D341Med (cell line): ENCODE measurements around the gene CAD.

Experiments
- DNase-seq: peaks from one replicate; pipeline ENCODE4 v3.0.0; 2012; ENCODE audit warnings: low spot score

CAD gene

DNA sequence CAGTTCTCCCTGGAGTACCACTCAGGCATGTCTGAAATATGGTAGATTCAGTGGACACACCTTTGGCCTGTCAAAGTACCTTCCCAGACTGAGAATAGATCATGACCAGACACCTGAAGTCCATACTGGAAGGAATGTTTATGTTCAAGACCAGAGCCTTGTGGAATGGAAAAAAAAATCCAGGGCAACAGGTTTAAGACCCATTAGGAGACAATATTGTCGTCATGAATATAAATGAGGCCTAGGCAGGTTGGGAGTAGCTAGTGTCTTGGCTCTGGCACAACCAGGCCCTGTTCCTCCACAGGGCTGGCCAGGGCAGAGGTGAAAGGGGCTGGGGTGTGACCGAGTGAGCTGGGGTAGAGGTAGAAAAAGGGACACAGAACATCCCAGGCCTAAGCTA, 18.5 kb upstream of the CAD start:
- DNase-seq: no peak

DNA sequence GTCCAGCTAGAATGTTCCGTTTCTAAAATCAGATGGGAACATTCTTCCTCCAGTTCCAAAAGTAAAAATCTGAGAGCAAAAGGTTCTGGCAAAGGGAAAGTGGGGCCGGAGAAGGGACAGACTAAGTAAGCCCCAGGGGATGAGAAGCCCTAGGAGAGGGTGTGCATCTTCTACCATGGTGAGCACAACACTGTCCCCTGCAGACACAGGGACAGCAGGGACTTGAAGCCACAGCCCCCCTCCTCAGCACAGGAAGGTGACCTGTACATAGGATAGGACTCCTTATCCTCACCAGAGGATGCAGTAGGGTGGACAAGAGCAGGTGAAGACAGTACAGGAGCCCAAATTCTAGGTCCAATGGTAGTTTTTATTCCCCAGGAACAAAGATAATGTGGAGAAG, 17.9 kb upstream of the CAD start:
- no peak for DNase-seq

DNA sequence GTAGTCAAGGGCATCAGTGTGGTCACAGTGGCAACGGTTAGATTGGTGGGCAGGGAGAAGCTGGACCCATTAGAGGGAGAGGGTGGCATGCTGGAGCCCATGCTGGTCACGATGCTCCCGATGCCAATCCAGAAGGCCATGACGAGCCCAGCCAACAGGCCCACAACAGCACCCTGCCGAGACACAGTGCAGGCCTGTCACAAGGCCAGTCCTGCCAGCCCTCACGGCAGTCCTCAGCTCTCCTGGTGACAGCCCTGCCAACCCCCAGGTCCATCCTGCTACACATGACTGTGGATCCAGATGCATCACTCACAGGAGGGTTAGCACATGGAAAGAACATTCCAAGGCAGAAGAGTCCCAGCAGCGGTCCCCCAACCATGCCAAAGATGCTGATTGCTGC, 15.5 kb upstream of the CAD start:
- no peak for DNase-seq

DNA sequence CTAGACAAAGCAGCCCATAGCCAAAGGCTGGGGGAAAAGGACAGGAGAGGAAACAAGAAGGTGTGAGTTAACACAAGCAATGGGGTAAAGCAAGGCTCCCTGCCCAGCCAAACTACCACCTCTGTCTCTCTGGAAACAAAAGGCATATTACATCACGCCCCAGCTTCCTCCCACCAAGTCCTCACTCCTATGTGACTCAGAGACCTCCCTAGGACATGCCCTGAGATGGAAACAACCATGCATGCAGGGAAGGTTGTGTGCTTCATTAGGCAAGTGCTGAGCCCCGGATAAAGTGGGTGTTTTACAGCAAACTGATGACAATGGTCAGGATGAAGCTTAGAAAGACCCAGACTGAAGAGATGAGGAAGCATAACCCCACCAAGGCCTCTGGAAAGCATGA, 14.3 kb upstream of the CAD start:
- no peak for DNase-seq

DNA sequence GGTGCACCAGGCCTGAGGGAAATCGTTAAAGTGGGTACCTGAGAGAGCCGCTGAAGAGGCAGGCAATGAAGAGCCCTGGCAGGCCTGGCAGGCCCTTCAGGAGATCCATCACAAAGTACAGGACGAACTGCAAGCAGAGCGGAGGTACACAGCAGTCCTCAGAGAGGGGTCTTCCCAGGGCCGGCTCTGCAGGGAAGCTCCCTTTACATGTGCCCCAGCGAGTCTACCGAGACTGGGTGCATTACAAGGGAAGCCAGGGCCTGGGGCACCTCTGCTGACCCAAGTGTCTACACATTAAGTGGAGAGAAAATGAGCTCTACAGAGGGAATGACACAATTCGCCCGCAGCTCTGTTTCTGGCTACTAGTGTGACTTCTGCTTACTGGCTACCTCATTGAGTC, 13.4 kb upstream of the CAD start:
- no peak for DNase-seq

DNA sequence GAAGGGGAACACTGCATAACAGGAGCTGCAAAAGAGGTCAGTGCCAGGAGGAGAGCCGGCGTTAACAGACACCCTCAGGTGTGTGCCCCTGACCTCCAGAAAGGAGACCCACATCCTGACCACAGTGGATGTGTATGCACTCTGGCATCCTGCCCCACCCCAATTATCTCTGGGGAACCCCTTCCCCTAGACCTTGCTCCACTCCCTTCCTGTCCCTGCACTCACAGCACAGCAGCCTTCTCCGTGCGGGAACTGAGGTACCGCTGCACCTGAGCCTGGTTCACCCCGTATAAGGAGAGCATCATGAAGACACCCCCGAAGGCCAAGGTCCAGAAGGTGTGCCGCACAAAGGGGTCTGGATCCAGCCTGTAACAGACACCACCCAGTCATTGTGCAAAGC, 12.6 kb upstream of the CAD start:
- DNase-seq: no peak

DNA sequence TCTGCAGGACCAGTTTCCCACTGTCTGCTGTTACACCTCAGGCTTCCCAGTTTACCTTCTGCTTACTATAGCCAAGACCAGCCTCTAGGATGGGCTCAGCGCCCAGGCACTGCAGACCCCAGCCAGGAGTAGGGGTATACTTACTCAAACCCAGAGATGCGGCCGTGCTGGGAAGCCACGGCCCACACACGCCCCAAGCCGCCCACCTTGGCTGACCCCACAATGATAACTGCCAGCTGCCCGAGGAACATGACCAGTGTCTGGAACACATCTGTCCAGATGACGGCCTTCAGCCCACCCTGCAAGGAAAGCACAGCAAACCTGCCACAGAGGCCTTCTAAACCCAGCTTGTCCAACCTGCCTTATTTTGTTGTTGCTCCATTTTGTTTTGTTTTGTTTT, 12.0 kb upstream of the CAD start:
- no peak for DNase-seq

DNA sequence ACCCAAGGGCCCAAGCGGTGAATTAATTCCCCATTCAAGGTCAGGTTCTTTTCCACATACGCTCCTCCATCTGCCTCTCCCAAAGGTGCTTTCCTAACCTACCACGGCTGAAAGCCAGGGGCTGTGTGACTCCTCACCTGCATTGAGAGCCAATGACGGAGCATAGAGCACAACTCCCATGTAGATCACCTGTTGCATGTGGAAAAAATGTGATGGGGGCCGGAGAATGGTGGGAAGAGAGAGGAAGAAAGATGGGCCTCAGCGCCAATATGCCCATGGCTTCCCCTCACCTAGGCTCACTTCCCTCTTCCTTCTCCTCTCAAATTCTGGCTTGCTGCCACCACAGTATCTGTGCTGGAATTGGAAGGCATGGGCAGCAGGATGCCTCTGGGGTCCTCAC, 10.8 kb upstream of the CAD start:
- no peak for DNase-seq

DNA sequence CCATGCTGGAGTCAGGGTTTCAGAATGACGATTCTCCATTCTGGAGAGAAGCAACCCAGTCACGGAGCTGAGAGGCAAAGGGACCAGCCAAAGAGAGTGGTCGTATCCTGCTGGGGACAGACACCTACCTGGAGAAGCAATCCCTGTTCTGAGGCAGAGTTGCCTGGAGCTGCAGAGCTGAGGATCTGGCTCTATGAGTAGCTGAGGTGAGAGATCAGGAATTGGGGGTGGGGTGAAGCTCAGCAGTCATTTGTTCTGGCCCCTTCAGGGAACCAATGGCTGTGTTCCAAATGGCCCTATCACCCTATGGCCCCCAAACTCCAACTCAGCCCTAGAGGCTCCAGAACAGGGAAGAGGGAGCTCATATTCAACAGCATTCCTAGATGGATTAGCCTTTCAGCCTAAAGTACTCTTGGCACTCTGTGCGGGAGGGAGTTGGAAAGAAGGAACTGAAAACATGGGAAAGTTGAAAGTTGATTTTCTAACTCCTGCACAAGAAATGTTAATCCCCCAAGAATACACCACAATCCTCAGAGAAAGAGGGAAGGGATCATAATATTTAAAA, 8.6 kb upstream of the CAD start:
- no peak for DNase-seq

DNA sequence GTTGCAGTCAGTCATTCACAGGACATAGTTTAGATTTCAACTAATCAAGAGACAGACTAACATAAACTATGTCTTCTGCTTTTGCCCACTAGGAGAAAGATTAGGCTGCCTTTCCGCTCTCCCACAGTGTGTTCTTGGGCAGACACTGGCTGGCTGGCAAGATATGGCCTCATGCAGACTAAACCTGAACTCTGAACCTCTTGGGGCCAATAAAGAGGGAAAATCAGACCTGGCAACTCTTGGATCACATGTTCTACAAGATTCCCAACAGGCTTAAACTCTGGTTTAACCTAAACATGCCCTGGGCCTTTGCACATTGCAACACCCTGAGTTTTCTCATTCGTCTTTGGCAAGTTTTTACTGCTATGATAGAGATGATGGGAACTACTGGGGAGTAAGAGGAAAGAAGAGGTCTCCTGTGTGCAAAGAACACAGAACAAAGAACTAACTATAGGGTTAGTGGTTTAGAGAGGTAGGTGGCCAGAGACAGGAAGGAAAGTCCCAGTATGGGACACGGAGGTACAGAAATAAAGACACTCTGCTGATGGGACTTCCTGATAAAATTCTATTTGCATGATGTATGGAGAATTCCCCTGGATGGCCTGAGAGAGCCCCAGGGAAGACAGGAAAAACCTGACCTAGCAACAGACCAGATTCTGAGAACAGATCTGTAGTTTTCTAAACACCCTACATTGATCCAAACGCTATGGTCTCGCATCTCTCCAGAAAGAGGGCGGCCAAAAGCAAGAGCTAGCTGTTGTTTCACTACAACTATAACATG, 7.4 kb upstream of the CAD start:
- no peak for DNase-seq

DNA sequence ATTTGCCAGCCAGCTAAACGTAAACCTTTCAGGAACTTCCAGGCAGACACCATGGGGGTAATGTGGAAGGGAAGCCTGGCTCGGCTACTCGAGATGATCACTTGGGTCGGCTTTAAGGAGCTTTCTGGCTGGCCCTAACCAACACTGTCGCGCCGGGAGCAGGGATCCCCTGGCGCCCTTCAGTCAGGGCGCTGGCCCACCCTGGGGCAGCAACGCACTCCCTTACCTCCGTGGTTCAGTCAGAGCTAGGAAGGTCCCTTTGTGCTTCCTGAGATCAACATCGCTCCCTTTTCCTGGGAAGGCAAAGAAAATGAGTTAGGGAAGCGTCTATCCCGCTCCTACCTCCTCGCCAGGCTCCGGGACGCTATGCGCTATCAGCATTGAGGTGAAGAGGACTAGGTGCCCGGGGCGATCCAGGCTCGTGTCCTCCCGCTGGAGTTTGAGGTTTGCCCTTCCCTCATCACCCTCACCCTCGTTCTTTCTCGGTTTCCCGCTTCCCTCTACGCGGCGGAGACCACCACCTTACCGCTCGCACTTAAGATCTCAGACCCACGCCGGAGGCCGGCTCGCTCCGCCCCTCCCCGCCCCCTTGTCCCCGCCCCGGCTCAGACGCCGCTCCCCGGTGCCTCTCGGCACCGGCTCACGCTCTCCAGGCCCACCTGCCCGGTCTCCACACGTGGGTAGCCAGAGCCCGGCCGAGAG, 5.8 kb upstream of the CAD start:
- peak; percentile 93 for DNase-seq

DNA sequence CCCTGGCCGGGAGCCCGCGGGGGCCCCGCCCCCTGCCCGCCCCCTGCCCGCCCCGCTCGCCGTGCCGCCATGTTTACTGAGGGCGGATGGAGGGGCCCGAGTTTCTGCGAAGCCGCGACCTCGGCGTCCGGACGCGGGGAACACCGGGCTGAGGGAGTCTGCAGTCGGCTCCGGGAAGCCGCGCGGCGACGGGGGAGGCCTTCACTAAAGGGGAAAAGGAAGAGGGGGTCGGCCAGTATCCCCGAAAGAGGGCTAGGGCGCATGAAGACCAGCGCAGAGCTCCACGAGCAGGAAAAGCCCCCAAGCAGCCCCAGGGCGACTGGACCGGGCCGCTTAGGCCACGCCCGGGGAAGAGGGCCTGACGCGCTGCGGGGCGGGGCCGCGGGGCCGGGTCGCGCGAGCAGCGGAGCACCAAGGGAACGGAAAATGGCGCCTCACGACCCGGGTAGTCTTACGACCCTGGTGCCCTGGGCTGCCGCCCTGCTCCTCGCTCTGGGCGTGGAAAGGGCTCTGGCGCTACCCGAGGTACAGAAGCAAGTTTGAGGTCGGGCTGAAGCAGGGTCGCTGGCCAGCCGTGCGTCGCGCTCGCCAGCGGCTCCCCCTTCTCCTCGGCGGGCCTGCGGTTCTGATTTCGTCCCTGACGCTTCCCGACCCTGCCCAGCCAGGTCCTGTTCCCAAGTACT, 5.1 kb upstream of the CAD start, which contains the start of the genes ATRAID and SLC5A6:
TSS of gene ATRAID (plus strand) at position 99 of the 683 bp plus-strand sequence. CDS start at position 427, 328 bp downstream.
TSS of gene SLC5A6 (minus strand) at position 326 of the 683 bp plus-strand sequence. CDS start 4,618 bp downstream, outside the sequence.
- DNase-seq: peak; percentile 93

DNA sequence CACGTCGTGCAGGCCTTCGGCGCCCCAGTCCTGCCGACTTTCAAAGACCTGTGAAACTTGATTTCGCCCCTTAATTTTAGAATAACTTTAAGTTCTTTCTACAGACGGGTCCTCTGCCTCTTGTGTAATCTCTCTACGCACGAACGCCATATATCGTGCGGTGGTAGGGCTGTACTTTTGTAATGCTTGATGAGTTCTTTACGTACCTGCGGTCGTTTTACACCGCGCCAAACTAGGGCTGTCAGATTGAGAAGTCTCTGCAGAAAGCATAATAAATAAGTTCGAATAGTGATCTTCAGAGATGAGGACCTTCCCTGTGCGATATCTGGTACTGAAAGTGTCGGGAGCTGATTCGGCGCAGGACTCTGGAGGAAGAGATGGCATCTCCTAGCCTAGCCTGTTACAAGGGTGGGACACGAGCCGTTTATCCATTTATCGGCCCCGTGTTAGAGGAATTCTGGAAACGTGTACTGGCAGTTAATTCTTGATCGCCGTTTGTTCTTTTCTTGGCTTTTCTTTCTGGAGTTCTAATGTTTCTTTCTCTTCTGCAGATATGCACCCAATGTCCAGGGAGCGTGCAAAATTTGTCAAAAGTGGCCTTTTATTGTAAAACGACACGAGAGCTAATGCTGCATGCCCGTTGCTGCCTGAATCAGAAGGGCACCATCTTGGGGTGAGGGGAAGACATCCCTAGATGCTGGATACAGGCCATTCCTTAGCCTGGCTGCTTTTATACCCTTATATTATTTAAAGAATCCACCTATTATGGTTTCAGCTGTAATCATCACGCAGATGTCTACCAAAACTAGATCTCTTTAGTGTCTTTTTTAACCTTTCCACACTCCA, 4.3 kb upstream of the CAD start:
- DNase-seq: no peak

DNA sequence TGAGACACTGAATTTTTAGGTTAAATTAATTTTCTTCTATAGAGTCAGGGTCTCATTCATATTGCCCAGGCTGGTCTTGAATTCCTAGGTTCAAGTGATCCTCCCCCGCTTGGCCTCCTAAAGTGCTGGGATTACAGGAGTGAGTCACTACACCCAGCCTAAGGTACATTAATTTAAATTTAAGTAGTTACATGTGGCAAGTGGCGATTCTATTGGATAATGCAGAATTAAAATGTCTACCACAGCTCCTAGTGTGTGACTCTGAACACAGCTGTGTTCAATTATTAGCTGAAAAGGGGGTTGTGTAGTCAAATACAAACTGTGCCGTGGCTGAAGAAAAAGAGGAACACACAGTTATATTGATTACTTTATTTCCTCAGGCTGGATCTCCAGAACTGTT, 2.2 kb upstream of the CAD start:
- no peak for DNase-seq

DNA sequence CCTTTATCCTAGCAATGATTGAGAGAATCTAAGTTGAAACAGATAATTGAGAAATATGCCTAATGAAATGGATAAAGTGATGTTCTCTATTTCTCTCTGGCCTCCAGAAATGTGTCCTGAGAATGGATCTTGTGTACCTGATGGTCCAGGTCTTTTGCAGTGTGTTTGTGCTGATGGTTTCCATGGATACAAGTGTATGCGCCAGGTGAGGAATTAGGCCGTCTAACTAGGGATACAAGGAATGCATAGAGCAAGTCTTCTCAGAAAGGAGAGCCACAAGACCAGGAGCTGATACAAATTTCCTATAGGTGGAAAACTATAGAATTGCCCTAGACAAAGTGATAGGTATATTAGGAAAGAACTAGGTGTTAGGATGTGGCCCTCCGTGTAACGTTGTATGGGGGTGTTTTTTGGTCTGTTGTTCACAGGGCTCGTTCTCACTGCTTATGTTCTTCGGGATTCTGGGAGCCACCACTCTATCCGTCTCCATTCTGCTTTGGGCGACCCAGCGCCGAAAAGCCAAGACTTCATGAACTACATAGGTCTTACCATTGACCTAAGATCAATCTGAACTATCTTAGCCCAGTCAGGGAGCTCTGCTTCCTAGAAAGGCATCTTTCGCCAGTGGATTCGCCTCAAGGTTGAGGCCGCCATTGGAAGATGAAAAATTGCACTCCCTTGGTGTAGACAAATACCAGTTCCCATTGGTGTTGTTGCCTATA, 592 bp upstream of the CAD start:
- DNase-seq: no peak

DNA sequence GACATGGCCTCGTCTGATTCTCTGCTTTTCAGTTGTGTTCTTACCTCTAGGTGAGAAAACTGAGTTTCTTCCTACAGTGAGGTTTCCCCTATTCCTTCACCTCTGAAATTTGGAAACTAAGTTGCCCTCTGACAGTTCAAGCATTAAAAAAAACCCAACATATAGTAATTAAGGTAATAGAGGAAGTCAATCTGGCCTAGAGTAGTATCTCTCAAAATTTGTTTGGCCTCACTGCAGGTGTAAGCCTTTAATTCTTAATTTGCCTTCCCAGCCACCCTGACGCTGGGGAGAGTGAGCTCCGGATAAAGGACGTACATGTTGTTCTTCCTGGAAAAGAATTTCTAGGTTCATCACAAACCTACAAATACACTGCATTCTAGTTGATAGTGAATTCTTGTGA, 1.4 kb downstream of the CAD start:
- no peak for DNase-seq

DNA sequence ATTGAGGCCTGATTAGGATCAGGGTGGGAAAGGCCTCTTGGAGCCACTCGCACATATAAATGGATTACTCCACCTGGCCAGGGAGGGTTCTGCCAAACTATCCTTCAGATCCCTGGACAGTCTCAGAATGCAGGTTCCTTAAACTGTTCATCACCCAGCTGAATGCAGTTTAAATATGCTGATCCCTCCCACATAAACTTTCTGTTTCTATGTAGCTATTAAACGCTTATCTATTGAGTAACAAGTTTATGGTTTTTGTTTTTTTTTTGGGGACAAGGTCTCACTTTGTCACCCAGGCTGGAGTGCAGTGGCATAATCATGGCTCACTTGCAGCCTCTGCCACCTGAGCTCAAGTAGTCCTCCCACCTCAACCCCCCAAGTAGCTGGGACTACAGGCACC, 1.9 kb downstream of the CAD start:
- DNase-seq: no peak

DNA sequence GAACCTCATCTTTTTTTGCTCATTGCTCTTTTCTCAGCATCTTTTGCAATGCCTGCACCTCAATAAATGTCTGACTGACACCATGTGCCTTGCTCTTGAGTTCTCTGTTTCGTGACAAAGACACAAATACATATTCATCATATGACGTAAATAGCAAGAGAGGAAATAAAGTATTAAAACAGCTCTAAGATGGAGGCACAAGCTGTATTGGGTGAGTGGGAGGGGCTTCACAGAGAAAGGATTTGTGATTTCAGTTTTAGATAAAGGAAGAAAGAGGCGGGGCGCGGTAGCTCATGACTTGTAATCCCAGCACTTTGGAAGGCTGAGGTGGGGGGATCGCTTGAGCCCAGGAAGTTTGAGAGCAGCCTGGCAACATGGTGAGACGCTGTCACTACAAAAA, 2.9 kb downstream of the CAD start:
- DNase-seq: no peak

DNA sequence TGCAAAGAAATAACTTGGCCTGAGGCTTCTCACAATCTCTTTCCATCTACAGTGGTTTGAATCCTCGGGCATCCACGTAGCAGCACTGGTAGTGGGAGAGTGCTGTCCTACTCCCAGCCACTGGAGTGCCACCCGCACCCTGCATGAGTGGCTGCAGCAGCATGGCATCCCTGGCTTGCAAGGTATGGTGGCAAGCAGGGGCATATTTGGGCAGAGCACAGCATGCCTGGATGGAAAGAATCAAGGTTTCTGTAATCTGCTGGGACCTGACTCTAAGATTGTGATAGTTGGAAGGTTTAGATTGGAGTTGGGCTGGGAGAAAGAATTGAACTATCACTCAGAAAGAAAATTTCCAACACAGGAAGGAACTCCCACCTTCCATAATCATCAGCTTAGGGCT, 4.0 kb downstream of the CAD start:
- DNase-seq: no peak

DNA sequence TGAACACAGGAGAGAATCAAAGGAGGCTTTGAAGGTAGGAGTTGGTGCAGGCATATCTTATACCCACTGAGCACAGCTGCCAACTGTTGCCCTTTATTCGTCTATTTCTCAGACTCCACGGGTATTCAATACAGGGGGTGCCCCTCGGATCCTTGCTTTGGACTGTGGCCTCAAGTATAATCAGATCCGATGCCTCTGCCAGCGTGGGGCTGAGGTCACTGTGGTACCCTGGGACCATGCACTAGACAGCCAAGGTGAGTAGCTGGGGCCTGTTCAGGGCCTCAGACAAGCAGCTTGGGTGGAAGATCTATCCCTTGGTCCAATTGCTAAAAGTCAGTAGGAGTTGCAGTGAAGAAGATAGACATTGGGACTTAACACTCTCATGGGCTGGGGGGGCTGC, 5.2 kb downstream of the CAD start:
- DNase-seq: no peak

DNA sequence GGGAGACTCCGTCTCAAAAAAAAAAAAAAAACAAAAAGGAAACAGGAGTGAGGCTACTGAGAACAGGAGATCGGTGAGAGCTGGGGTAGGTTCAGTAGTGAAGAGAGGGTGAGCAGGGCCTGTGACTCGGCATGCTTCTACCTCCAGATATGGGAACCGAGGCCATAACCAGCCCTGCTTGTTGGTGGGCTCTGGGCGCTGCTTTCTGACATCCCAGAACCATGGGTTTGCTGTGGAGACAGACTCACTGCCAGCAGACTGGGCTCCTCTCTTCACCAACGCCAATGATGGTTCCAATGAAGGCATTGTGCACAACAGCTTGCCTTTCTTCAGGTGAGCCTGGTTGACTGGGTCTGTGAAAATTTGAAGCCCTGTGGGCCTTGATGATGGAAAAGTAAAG, 6.2 kb downstream of the CAD start:
- no peak for DNase-seq
